ENCODE measurements around the gene TYW5. TPM values are rescaled to one million over a fixed set of nuclear protein-coding genes. Genes with fewer than 3 reads are reported as not detected.

The TYW5 gene
- polyA plus RNA-seq, 1 donor (not counting 4 experiments of a cell fraction or from before 2014, with no cell fraction given), result 9.9 TPM

- dilution Hi-C loops (cut with MboI; ENCODE audit: extremely low pct_ligation_motif_present, low sequenced_read_pairs), result no loop called here
- FAIRE-seq, result no peak
- H3K9me1 ChIP-seq (ENCODE audit: control insufficient read depth, extremely low read depth, insufficient read depth, low read length), result no peaks in the 10 kb centered on the region
- no peak overlapping the region for H3K4me2 ChIP-seq (ENCODE audit: control insufficient read depth, extremely low read depth, insufficient read depth, low read depth, low read length)
- H3K4me1 ChIP-seq (ENCODE audit: control insufficient read depth, extremely low read depth, insufficient read depth, low read length), result peaks cover 11% of the 10 kb centered on the region
- no peaks in the 10 kb centered on the region for H3K27me3 ChIP-seq (ENCODE audit: control insufficient read depth, extremely low read depth, insufficient read depth, low read length)
- no peaks in the 10 kb centered on the region for H4K20me1 ChIP-seq (ENCODE audit: control insufficient read depth, extremely low read depth, insufficient read depth, low read length)
- H3K4me3 ChIP-seq (ENCODE audit: control insufficient read depth in 2 of 3, extremely low read depth in 1 of 3, insufficient read depth in 2 of 3, low read depth in 1 of 3, low read length in 3 of 3), result no peak overlapping the region
- no peaks in the 10 kb centered on the region for H3K9me3 ChIP-seq (ENCODE audit: control insufficient read depth, low read depth, low read length)
- H3K9ac ChIP-seq (ENCODE audit: control insufficient read depth, extremely low read depth, insufficient read depth, low read length), result no peak overlapping the region
- H3K27ac ChIP-seq (ENCODE audit: control insufficient read depth, insufficient read depth, low read length), result no peak overlapping the region
- H3K79me2 ChIP-seq (ENCODE audit: control insufficient read depth, insufficient read depth, low read length), result no peaks in the 10 kb centered on the region
- TF ChIP-seq, protein P1, sequence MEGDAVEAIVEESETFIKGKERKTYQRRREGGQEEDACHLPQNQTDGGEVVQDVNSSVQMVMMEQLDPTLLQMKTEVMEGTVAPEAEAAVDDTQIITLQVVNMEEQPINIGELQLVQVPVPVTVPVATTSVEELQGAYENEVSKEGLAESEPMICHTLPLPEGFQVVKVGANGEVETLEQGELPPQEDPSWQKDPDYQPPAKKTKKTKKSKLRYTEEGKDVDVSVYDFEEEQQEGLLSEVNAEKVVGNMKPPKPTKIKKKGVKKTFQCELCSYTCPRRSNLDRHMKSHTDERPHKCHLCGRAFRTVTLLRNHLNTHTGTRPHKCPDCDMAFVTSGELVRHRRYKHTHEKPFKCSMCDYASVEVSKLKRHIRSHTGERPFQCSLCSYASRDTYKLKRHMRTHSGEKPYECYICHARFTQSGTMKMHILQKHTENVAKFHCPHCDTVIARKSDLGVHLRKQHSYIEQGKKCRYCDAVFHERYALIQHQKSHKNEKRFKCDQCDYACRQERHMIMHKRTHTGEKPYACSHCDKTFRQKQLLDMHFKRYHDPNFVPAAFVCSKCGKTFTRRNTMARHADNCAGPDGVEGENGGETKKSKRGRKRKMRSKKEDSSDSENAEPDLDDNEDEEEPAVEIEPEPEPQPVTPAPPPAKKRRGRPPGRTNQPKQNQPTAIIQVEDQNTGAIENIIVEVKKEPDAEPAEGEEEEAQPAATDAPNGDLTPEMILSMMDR (optimal IDR thresholded peaks at IDR 0.05 in 1 of 3, IDR thresholded peaks at IDR 0.05 in 1 of 3, conservative IDR thresholded peaks at IDR 0.05 in 1 of 3; ENCODE audit: extremely low read depth in 1 of 3, insufficient read depth in 2 of 3, low read length in 3 of 3), result no peak
- no peak for DNase-seq (ENCODE audit: low read depth, low spot score)
- no peak overlapping the region for H2AFZ ChIP-seq (ENCODE audit: control insufficient read depth, low read length)
- no peaks in the 10 kb centered on the region for H3K36me3 ChIP-seq (ENCODE audit: control insufficient read depth in 2 of 2, extremely low read depth in 1 of 2, insufficient read depth in 2 of 2, low read length in 2 of 2)
These were observed 28.9 kb upstream of the TYW5 start for GRCh38 chr2:199984159-199984558.

GRCh38 chr2:199983534-199983933 lies 28.2 kb upstream of the TYW5 start:
- Histone ChIP-seq H3K9ac (ENCODE audit: control insufficient read depth, extremely low read depth, insufficient read depth, low read length) (no peak overlapping the region), H3K4me3 (ENCODE audit: control insufficient read depth in 2 of 3, extremely low read depth in 1 of 3, insufficient read depth in 2 of 3, low read depth in 1 of 3, low read length in 3 of 3) (no peak overlapping the region), H3K36me3 (ENCODE audit: control insufficient read depth in 2 of 2, extremely low read depth in 1 of 2, insufficient read depth in 2 of 2, low read length in 2 of 2) (no peaks in the 10 kb centered on the region), H3K27me3 (ENCODE audit: control insufficient read depth, extremely low read depth, insufficient read depth, low read length) (no peaks in the 10 kb centered on the region), H3K27ac (ENCODE audit: control insufficient read depth, insufficient read depth, low read length) (no peak overlapping the region), H3K4me2 (ENCODE audit: control insufficient read depth, extremely low read depth, insufficient read depth, low read depth, low read length) (no peak overlapping the region), H3K9me3 (ENCODE audit: control insufficient read depth, low read depth, low read length) (no peaks in the 10 kb centered on the region), H4K20me1 (ENCODE audit: control insufficient read depth, extremely low read depth, insufficient read depth, low read length) (no peaks in the 10 kb centered on the region), H3K79me2 (ENCODE audit: control insufficient read depth, insufficient read depth, low read length) (no peaks in the 10 kb centered on the region), H2AFZ (ENCODE audit: control insufficient read depth, low read length) (no peak overlapping the region), H3K4me1 (ENCODE audit: control insufficient read depth, extremely low read depth, insufficient read depth, low read length) (peaks cover 10% of the 10 kb centered on the region), H3K9me1 (ENCODE audit: control insufficient read depth, extremely low read depth, insufficient read depth, low read length) (no peaks in the 10 kb centered on the region)
- dilution Hi-C loops (cut with MboI; ENCODE audit: extremely low pct_ligation_motif_present, low sequenced_read_pairs), result no loop called here
- TF ChIP-seq, protein P1 (optimal IDR thresholded peaks at IDR 0.05 in 1 of 3, IDR thresholded peaks at IDR 0.05 in 1 of 3, conservative IDR thresholded peaks at IDR 0.05 in 1 of 3; ENCODE audit: extremely low read depth in 1 of 3, insufficient read depth in 2 of 3, low read length in 3 of 3), result no peak
- TF ChIP-seq EZH2 (IDR thresholded peaks at IDR 0.05; ENCODE audit: low read length), result no peak
- DNase-seq (ENCODE audit: low read depth, low spot score) (no peak), FAIRE-seq (no peak)

All from keratinocyte (primary cell).